Gastroesophageal sphincter (tissue), 4 donors: Measurements from ENCODE around the gene APOL3. TPM values are rescaled to one million over a fixed set of nuclear protein-coding genes. Genes with fewer than 3 reads are reported as not detected.

Experiments
- ATAC-seq: fragments of 150-250 bp; one replicate; pipeline ENCODE4 v1.9.1; 2016; ENCODE audit warnings: mild to moderate bottlenecking, moderate library complexity
- H3K27ac ChIP-seq, 4 donors: fragments of 200-600 bp; sonication (generic) in 3 of 4; 1 replicate in 3 of 4; 2 replicates in 1 of 4; pipeline ENCODE4 v1.5.1; 2016 to 2019
- H3K27me3 ChIP-seq: fragments of 200-600 bp; sonication (generic); one replicate; pipeline ENCODE4 v1.5.1; 2019
- H3K36me3 ChIP-seq, 2 donors: fragments of 200-600 bp; sonication (generic); one replicate each; pipeline ENCODE4 v1.5.1; 2019; ENCODE audit warnings: control low read depth in 1 of 2
- H3K4me1 ChIP-seq, 3 donors: fragments of 200-600 bp; sonication (generic); 1 replicate in 2 of 3; 2 replicates in 1 of 3; pipeline ENCODE4 v1.5.1; 2016 to 2019; ENCODE audit warnings: control low read depth in 2 of 3
- H3K4me3 ChIP-seq, 2 donors: fragments of 200-600 bp; sonication (generic); one replicate each; pipeline ENCODE4 v1.5.1; 2019; ENCODE audit warnings: mild to moderate bottlenecking in 1 of 2, moderate library complexity in 1 of 2
- H3K9me3 ChIP-seq, 3 donors: fragments of 200-600 bp; sonication (generic); one replicate each; pipeline ENCODE4 v1.5.1; 2017 to 2019; ENCODE audit warnings: control low read depth in 2 of 3
- EP300 ChIP-seq: sonication (generic); formaldehyde crosslinking; IDR thresholded peaks from one replicate; pipeline ENCODE4 v1.6.1; 2017; ENCODE audit warnings: antibody characterized with exemption, mild to moderate bottlenecking
- POLR2A ChIP-seq, 2 donors: fragments of 450-650 bp; IDR thresholded peaks; one replicate each; pipeline ENCODE4 v1.6.1; 2017; ENCODE audit warnings: antibody characterized with exemption in 2 of 2, mild to moderate bottlenecking in 2 of 2, moderate library complexity in 1 of 2
- POLR2AphosphoS5 ChIP-seq: sonication (generic); formaldehyde crosslinking; IDR thresholded peaks from one replicate; pipeline ENCODE4 v1.6.1; 2017; ENCODE audit warnings: antibody characterized with exemption
- WGBS, 2 donors: methylation state at CpG; one replicate each; pipeline ENCODE4 v1.1.5; 2018; ENCODE audit warnings: low coverage in 1 of 2; 5-methylcytosine and 5-hydroxymethylcytosine counted together
- total RNA-seq, 4 donors: library from RNA; depleted of rRNA; stranded (reverse); fragments of >200 nt; gene quantifications; one replicate each; pipeline ENCODE4 v1.1.0, GENCODE V29; 2016
- TF ChIP-seq, protein P1 (sequence below), 4 experiments: fragments of 200-600 bp in 2 of 4; fragments of 450-650 bp in 2 of 4; sonication (generic) in 1 of 4; IDR thresholded peaks; one replicate each; pipeline ENCODE4 v1.5.1; 2017 to 2019; ENCODE audit warnings: antibody characterized with exemption in 4 of 4, mild to moderate bottlenecking in 2 of 4, moderate library complexity in 2 of 4

APOL3 gene
- total RNA-seq, 4 donors from 2014 or later = 35.5 to 80.5 (median 41.6) TPM

DNA sequence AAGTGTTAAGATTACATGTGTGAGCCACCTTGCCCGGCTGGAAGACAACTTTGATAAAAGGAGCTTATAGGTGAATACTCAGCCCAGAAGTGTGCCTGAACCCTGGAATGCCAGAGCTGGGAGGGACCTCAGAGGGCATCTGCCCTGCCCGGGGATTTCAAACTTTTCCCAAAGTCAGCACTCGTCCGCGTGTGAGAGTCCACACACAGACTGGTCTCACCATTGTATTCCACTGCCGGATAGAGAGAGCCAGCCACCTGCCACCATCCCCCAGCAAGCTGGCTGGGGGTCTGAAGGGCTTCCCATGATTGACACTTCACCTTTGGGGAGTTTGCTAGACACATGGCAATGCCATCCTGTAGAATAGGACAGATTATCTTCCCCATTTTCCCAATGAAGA, 49.2 kb downstream of the APOL3 start:
- Histone ChIP-seq H3K9me3 (no peaks in the 10 kb centered on the region), H3K36me3 (no peaks in the 10 kb centered on the region), H3K4me3 (no peak overlapping the region), H3K27me3 (no peaks in the 10 kb centered on the region), H3K27ac (no peak overlapping the region), H3K4me1 (peaks cover 0 to 9% (median 0%) of the 10 kb centered on the region in 3 donors)
- 80% methylated on average over 1 to 2 of the region's 6 CpGs for WGBS, 2 donors
- ATAC-seq = no peak
- TF ChIP-seq, protein P1, sequence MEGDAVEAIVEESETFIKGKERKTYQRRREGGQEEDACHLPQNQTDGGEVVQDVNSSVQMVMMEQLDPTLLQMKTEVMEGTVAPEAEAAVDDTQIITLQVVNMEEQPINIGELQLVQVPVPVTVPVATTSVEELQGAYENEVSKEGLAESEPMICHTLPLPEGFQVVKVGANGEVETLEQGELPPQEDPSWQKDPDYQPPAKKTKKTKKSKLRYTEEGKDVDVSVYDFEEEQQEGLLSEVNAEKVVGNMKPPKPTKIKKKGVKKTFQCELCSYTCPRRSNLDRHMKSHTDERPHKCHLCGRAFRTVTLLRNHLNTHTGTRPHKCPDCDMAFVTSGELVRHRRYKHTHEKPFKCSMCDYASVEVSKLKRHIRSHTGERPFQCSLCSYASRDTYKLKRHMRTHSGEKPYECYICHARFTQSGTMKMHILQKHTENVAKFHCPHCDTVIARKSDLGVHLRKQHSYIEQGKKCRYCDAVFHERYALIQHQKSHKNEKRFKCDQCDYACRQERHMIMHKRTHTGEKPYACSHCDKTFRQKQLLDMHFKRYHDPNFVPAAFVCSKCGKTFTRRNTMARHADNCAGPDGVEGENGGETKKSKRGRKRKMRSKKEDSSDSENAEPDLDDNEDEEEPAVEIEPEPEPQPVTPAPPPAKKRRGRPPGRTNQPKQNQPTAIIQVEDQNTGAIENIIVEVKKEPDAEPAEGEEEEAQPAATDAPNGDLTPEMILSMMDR (IDR thresholded peaks at IDR 0.05) = no peak
- TF ChIP-seq POLR2AphosphoS5 = no peak
- TF ChIP-seq EP300 = no peak
- TF ChIP-seq POLR2A (IDR thresholded peaks at IDR 0.05) = no peak

DNA sequence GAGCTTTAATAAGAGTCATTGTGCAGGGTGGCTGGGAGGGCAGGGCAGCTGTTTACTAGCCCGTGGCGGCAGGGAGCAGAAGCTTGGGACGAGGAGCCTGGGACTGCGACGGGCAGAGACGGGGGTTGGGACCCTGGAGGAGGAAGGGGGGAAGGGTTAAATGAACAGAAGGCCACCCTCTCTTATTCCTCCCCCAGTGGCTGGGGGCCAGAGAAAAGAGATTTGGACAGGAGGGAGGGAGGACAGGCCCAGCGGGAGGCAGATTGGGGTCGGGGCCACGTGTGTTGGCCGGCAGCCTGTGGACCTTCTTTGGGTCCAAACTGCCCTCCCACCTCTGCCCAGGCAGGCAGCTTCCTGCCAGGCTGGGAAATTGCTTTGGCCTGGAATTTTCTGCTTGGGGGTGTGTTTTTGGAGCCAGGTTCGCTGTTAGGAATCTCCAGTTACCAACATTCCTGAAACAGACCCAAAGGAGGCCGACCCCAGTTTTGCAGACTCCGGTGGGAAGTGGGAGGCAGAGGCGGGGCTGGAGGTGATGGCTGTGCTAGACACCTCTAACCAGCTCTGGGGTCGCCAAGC, 50.2 kb downstream of the APOL3 start:
- Histone ChIP-seq H3K4me1 (peaks cover 0 to 9% (median 0%) of the 10 kb centered on the region in 3 donors), H3K27me3 (no peaks in the 10 kb centered on the region), H3K36me3 (no peaks in the 10 kb centered on the region), H3K27ac (no peak overlapping the region), H3K9me3 (no peaks in the 10 kb centered on the region), H3K4me3 (no peak overlapping the region)
- no peak for TF ChIP-seq POLR2AphosphoS5
- TF ChIP-seq EP300 = no peak
- TF ChIP-seq, protein P1 (IDR thresholded peaks at IDR 0.05) = no peak
- TF ChIP-seq POLR2A (IDR thresholded peaks at IDR 0.05) = no peak
- ATAC-seq = no peak
- 47 to 60% methylated on average over 3 to 11 of the region's 15 CpGs for WGBS, 2 donors

DNA sequence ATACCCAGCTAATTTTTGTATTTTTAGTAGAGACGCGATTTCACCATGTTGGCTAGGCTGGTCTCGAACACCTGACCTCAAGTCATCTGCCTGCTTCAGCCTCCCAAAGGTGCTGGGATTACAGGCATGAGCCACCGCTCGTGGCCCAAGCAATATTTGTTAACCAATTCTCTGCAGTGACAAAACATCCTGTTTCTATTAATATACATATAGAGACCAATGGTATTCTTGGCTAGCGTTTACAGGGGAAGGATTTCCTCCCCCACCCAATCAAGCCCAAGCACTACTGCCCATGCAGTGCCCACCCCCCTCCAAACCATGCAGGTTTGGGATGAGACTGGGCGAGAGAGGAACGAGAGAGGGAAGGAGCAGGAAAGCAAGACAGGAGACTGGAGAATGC, 53.1 kb downstream of the APOL3 start:
- no peak for ATAC-seq
- Histone ChIP-seq H3K27ac (no peak overlapping the region), H3K36me3 (no peaks in the 10 kb centered on the region), H3K9me3 (no peaks in the 10 kb centered on the region), H3K27me3 (no peaks in the 10 kb centered on the region), H3K4me3 (no peak overlapping the region), H3K4me1 (peaks cover 0 to 9% (median 0%) of the 10 kb centered on the region in 3 donors)
- TF ChIP-seq EP300 = no peak
- no peak for TF ChIP-seq POLR2A (IDR thresholded peaks at IDR 0.05)
- TF ChIP-seq, protein P1 (IDR thresholded peaks at IDR 0.05) = no peak
- no peak for TF ChIP-seq POLR2AphosphoS5
- 71 to 77% methylated on average over 6 to 7 of the region's 8 CpGs for WGBS, 2 donors

DNA sequence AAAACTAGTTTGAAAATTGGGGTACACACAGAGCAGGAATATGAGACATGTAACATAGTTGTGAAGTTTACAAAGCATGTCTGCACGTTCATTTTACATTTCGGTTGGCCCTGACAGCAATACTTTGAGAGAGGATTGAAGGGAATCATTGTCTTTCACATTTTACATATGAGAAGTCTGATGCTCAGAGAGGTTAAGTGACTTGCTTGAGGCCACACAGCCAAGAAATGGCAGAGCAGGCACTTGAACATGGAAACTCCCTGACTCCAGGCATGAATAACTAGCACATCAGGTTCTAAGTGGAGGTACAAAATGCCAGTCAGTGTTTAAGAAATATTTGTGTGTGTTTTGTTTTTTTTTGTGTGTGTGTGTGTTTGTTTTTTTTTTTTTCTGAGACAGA, 53.6 kb downstream of the APOL3 start:
- Histone ChIP-seq H3K27me3 (no peaks in the 10 kb centered on the region), H3K36me3 (no peaks in the 10 kb centered on the region), H3K27ac (no peak overlapping the region), H3K9me3 (no peaks in the 10 kb centered on the region), H3K4me1 (peaks cover 0 to 9% (median 0%) of the 10 kb centered on the region in 3 donors), H3K4me3 (no peak overlapping the region)
- 86 to 88% methylated on average over 2 of the region's 2 CpGs for WGBS, 2 donors
- TF ChIP-seq EP300 (no peak), POLR2AphosphoS5 (no peak), POLR2A (IDR thresholded peaks at IDR 0.05) (no peak)
- TF ChIP-seq, protein P1 (IDR thresholded peaks at IDR 0.05) = no peak
- ATAC-seq = no peak

DNA sequence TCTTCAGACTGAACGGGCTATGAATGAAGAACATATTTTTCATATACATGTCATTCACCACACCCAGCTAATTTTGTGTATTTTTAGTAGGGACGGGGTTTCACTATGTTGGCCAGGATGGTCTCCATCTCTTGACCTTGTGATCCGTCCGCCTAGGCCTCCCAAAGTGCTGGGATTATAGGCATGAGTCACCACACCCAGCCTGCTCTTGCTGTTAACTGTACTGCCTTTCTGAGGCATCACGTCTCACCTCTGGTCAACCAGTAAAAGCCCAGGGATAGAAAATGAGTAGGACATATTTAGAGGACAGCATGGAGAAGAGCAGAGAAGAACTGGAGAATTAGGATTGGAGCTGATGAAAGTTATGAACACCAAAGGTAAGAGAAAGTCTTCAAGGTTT, 55.6 kb downstream of the APOL3 start:
- no peak for ATAC-seq
- 55 to 85% methylated on average over 4 to 5 of the region's 5 CpGs for WGBS, 2 donors
- no peaks in the 10 kb centered on the region for H3K27me3 ChIP-seq
- H3K4me1 ChIP-seq = peaks cover 0 to under 1% (median 0%) of the 10 kb centered on the region in 3 donors
- no peak overlapping the region for H3K27ac ChIP-seq
- H3K36me3 ChIP-seq = no peaks in the 10 kb centered on the region
- TF ChIP-seq, protein P1 (IDR thresholded peaks at IDR 0.05) = no peak
- no peak for TF ChIP-seq POLR2A (IDR thresholded peaks at IDR 0.05)
- TF ChIP-seq POLR2AphosphoS5 = no peak
- no peak for TF ChIP-seq EP300
- H3K4me3 ChIP-seq = no peak overlapping the region
- H3K9me3 ChIP-seq = no peaks in the 10 kb centered on the region
